GM21447 (cell line): Measurements from ENCODE around the gene TREML2.
"Not testable (repeated sequence)": the region's sequence is repeated elsewhere in the genome, so short reads cannot be mapped to it uniquely, and the experiment has no call there.

Experiments
- ATAC-seq: cut with Tn5 transposase; IDR thresholded peaks from one replicate; pipeline ENCODE4 v1.9.1; 2021; ENCODE audit not compliant: unreplicated experiment

TREML2 gene, protein sequence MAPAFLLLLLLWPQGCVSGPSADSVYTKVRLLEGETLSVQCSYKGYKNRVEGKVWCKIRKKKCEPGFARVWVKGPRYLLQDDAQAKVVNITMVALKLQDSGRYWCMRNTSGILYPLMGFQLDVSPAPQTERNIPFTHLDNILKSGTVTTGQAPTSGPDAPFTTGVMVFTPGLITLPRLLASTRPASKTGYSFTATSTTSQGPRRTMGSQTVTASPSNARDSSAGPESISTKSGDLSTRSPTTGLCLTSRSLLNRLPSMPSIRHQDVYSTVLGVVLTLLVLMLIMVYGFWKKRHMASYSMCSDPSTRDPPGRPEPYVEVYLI

GRCh38 chr6:41200901-41201763 is at the start of gene TREML2:
TREML2 (minus strand) TSS chr6:41201149; CDS start chr6:41201008, 141 bp downstream.
- ATAC-seq = peak; percentile 47

DNA sequence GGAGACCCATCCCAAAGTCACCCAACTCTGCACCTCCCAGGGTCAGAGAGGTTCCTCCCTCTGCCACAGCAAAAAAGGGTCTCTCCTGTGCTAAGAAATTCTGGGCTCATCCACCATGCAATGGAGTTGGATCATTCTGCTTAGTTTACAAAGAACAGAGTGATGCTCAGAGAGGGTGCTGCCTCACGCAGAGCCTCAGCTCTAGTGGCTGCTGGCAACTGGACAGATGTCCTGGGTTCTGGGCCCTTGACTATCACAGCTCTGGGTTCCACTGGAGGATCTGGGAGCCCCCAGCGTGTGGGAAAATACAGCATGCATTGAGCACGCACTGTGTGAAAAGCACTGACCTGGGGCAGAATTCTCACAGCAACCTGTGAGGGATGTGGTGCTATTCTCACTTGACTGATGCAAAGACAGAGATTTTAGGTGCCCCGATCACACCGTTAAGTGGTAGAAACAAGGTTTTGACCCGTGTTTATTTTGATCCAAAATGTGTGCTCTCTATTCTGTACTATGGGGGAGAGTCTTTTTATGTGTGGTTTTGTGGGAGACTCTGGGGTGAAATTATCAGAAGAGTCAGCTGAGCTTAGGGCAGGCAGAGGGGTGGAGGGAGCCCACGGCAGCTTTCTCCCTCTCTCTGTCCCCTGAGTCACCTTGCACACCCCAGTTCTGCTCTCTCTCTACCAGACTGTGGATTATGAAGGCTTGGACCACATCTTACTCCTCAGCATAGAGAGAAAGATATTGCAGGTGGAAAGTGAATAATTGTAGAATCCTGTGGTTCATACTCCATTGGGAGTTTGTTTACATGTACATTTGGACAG is 47.1 kb upstream of the TREML2 start:
- no peak for ATAC-seq

DNA sequence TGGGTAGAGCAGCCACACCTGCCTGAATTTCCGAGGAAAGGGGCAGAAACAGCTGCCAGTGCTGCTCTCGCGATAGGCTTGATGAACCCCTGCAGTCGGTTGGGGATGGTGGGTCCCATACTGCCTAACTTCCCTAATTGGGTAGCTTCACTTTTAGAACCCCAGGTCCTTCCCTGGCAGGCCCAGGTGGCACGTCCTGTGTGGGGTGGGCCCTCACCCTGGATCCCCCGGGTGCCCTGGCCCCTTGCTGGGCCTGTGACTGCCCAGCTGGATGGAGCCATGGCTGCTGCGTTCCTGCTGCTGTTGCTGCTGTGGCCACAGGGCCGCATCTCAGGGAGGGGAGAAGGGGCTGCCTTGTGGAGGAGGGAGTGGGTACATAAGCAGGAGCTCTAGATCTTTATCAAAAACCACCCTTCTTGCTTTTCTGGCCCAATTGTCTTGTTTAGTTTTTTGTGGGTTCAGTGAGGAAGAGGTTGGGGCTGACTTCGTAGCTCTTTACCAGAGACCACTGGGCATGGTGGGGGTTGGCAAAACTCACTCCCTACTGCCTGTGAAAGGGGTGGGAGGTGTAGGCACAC is 46.4 kb upstream of the TREML2 start:
- ATAC-seq = no peak

DNA sequence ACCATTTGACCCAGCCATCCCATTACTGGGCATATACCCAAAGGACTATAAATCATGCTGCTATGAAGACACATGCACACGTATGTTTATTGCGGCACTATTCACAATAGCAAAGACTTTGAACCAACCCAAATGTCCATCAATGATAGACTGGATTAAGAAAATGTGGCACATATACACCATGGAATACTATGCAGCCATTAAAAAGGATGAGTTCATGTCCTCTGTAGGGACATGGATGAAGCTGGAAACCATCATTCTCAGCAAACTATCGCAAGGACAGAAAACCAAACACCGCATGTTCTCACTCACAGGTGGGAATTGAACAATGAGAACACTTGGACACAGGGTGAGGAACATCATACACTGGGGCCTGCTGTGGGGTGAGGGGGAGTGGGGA is 45.6 kb upstream of the TREML2 start:
- ATAC-seq = not testable (repeated sequence)

DNA sequence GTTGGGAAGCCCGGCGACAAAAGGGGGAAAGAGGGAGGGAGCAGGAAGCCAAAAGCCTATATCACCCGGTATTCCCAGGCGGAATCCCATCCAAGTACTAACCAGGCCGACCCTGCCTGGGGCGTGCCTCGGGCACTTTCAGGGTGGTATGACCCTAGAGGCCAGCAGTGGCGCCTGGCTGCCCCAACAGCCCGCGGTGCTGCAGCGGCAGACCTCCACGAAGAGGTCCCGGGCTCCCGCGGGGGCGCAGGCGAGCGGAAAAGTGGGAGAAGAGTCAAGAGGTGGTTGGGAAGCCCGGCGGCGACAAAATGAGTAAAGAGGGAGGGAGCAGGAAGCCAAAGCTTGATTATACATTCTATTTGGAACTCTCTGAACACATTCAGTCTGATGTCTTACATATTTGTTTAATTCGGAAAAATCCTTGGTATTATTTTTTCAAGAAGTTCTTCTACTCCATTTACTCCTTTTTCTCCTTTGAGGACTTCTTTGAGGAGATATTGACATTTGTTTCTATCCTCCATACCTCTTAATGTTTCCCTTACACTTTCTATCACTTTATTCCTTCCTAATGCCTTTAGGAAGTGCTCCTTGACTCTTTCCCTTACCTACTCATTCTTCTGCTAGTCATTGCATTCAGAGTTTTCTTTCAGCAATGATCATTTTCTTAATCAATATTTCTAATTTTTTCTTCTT is 38.7 kb upstream of the TREML2 start:
- no peak for ATAC-seq

DNA sequence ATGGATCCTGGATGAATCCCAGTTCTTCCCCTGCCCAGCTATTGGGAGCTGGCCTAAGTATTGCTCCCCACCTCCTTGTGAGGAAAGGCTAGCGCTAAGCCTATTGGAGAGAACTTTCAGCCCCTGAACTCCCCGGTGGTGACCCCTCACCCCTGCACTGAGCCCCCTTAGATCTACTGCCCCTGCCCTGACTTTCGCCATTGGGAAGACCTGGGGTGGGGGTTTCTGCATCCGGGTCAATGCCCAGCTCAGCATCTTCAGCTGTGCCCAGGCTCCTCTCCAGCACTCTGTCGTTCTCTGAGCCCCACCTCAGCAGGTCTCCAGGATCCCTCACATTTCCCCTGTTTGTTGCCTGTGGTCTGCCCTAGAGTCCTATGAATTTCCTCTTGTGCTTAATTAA is 36.2 kb upstream of the TREML2 start:
- no peak for ATAC-seq

DNA sequence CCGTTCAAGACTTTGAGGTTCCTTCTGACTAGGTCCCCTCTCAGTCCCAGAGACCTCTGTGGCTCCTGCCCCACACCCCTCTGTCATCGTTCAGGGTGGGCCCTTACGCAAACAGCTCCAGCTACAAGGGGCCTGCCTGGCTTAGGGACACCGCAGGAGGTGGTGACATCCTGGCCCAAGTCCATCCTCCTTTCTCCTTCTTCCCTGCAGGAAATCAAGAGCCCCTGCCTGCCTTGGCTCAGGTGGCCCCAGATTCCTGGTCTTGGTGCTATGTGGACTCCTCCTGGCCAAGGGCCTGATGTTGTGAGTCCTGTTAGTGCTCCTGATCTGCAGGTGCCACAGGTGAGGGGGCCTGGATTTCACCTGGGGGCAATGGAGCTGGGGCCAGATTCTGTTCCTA is 35.3 kb upstream of the TREML2 start:
- ATAC-seq = no peak

DNA sequence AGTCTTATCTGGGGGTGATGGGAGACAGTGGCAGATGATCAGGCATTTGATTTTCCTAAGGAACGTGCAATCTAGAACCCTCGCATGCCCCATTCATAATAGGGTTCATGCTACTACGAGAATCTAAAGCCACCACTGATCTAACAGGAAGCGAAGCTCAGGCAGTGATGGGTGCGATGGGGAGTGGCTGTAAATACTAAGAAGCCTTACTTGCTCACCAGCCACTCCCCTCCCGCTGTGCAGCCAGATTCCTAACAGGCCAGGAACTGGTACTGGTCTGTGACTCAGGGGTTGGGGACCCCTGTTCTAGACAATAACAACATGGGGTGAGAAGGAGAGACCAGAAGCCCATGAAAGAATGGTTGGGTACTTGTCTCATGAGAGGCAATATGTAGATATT is 31.7 kb upstream of the TREML2 start:
- no peak for ATAC-seq

DNA sequence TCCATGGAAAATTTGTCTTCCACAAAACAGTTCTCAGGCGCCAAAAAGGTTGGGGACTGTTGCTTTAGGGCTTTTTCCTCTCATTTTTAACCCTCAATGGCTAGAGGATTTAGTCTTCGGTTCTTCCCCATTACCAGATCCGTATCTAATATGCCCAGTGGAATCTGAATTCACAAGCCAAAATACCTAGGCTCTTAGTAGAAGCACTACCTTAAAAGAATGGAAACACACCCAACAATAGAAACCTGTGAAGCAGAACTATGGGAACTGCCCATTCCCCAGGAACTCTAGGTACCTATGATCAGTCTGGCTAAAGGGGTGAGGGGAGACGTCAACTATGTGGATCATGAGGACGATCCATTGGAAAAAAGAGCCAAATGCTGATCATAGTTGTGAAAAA is 30.3 kb upstream of the TREML2 start:
- no peak for ATAC-seq

GRCh38 chr6:41229721-41230120 is 28.8 kb upstream of the TREML2 start:
- ATAC-seq = no peak

DNA sequence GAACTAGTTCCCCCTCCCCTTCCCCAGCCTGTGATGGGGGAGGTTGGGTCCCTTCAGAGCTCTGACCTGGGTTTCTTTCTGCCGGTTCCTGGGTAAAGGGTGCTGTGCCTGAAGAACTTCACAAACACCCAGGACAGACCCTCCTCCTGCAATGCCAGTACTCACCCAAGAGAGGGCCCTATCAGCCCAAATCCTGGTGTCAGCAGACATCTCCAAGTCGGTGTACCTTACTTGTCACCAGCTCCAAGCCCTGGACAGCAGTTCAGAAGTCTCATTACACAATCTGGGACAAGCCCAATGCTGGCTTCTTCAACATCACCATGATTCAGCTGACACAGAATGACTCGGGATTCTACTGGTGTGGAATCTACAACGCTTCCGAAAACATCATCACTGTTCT is 27.7 kb upstream of the TREML2 start:
- no peak for ATAC-seq

DNA sequence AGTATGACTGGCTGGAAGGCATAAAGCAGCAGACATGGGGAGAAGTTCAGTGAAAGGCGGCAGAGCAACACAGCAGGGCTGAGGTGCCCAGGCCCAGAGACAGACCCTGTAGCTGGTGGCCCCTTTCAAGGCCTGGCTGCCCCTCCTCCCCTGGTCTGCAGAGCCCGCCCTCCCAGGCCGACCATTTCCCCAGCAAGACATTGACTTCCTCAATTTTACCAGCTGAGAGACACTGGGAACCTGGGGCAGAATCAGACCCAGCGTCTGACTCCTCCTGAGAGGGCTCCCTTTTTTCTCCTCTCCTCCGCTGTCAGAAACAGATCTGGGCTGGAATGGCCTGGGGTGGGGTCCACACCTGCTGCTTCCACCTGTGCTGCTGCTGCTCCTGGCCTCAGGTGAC is 27.1 kb upstream of the TREML2 start, which contains the start of gene TREML4:
TSS of gene TREML4 (plus strand) at position 254 of the 400 bp plus-strand sequence. CDS start at position 333, 79 bp downstream.
- no peak for ATAC-seq

DNA sequence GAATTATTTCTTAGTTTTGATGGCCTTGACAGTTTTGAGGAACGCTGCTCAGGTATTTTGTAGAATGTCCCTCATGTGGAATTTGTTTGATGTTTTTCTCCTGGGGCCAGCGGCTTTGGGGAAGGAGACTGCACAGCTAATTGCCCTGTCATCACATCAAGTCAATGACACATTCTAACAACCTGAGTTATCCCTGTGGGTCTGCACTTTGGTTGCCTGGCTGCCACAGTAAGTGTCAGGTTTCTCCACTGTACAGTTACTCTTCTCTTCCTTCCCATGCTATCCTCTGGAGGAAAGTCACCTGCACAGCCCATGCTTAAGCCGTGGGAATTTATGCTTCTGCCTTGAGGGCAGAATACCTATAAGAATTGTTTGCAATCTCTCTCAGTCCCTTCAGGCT is 25.8 kb upstream of the TREML2 start:
- no peak for ATAC-seq

- no peak for ATAC-seq
Measured at GRCh38 chr6:41224800-41225199, 23.9 kb upstream of the TREML2 start.

- no peak for ATAC-seq
Measured at GRCh38 chr6:41222513-41222912, 21.6 kb upstream of the TREML2 start.

- no peak for ATAC-seq
Measured at GRCh38 chr6:41222045-41222444, 21.1 kb upstream of the TREML2 start.

- ATAC-seq = no peak
Measured at GRCh38 chr6:41216616-41217015, 15.7 kb upstream of the TREML2 start.

GRCh38 chr6:41215777-41216176 is 14.8 kb upstream of the TREML2 start:
- no peak for ATAC-seq

GRCh38 chr6:41214559-41215238 is 13.8 kb upstream of the TREML2 start:
- no peak for ATAC-seq
